ENCODE results near the gene AHI1. TPM values are rescaled to one million over a fixed set of nuclear protein-coding genes. Genes with fewer than 3 reads are reported as not detected.

Gene AHI1
- total and polyA plus RNA-seq, 2 donors (not counting 1 experiment from before 2014, with no cell fraction given): 8.3 to 61.7 TPM

- Mint-ChIP-seq H3K9me3 (ENCODE audit: insufficient read depth) (no peaks in the 10 kb centered on the region), H3K4me3 (no peak overlapping the region), H3K27me3 (no peaks in the 10 kb centered on the region), H3K4me1 (peaks cover 6% of the 10 kb centered on the region), H3K27ac (no peak overlapping the region)
- Histone ChIP-seq H3K9ac (ENCODE audit: low read length) (no peak overlapping the region), H3K9me3 (ENCODE audit: control extremely low read depth in 1 of 3, control insufficient read depth in 2 of 3, insufficient read depth in 1 of 3, low read length in 2 of 3) (no peaks in the 10 kb centered on the region), H2AFZ (ENCODE audit: insufficient read depth, low read depth, low read length, poor library complexity, severe bottlenecking) (no peak overlapping the region), H3K79me2 (ENCODE audit: control insufficient read depth, insufficient read depth, low read length) (no peaks in the 10 kb centered on the region), H4K20me1 (ENCODE audit: control insufficient read depth, insufficient read depth, low read length, poor library complexity, severe bottlenecking) (no peaks in the 10 kb centered on the region), H3K27me3 (replicated peaks in 1 of 4; ENCODE audit: control extremely low read depth in 1 of 4, control insufficient read depth in 3 of 4, insufficient read depth in 4 of 4, low read length in 3 of 4) (no peaks in the 10 kb centered on the region), H3K4me1 (ENCODE audit: control insufficient read depth in 2 of 2, insufficient read depth in 2 of 2, low read length in 2 of 2) (peaks cover 1 to 4% of the 10 kb centered on the region in 2 donors), H3K27ac (ENCODE audit: low read length in 2 of 2) (no peak overlapping the region), H3K36me3 (replicated peaks in 1 of 2; ENCODE audit: control extremely low read depth in 1 of 2, control insufficient read depth in 1 of 2, extremely low read depth in 1 of 2, insufficient read depth in 2 of 2, low read length in 1 of 2) (no peaks in the 10 kb centered on the region), H3K4me2 (replicated peaks; ENCODE audit: low read depth, low read length, poor library complexity, severe bottlenecking) (no peak overlapping the region), H3K4me3 (ENCODE audit: control extremely low read depth in 1 of 5, extremely low read depth in 1 of 5, insufficient read depth in 1 of 5, low read depth in 2 of 5, low read length in 4 of 5) (no peak overlapping the region)
- CTCF ChIA-PET: no interaction called here
- DNase-seq (no peak), ATAC-seq (ENCODE audit: low read depth) (no peak)
- POLR2A ChIA-PET: no interaction called here
- WGBS (ENCODE audit: insufficient coverage): 96% methylated on average over 5 of the region's 6 CpGs
- TF ChIP-seq CTCF (IDR thresholded peaks at IDR 0.05) (no peak), EZH2 (IDR thresholded peaks at IDR 0.05; ENCODE audit: borderline replicate concordance, insufficient read depth, low read depth, low read length, poor library complexity, severe bottlenecking) (no peak)
- intact Hi-C loops (cut with micrococcal nuclease): no loop called here
Measured at GRCh38 chr6:135244805-135245204, 252.7 kb downstream of the AHI1 start.

DNA sequence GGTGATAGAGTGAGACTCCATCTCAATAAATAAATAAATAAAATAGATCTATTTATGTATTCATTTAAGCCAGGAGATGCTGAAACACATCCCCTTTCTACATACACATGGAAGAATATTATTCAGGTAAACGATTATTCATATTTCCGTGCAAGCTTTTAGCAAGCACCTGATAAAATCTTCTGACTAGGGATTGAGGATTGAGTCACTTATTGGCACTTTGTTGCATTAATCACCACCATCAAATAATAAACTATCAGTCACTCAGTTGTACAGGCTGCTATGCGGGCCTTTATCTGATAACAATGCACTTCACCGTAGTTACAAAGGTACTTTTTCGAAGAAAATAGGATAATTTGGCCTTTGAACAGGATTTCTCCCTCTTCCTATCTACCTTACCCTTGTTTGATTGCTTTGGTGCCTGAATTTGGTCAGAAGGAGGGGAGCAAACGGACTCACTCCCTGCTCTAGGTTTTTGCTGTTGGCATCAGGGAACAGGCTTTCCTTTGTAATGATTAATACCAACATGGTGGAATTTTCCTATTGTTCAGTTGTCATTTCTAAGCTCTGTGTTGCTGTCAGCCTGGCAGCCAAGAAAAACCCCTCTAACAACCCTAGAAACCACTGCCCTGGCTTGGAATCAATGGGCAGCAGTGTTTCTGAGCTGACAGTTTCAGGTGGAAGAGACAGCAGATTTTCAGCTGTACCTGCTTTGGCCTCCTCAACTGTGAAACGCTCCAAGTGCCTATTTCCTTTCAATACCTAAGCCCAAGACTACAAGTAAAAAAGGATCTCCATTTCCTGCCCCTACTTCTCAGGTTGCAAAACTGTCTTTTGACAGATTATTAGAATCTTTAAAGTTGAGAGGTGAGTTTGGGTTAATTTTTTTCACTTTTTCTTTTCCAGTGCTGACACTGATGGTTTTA is 253.4 kb downstream of the AHI1 start:
- no peaks in the 10 kb centered on the region for H3K27me3 Mint-ChIP-seq
- H3K36me3 ChIP-seq (replicated peaks in 1 of 2; ENCODE audit: control extremely low read depth in 1 of 2, control insufficient read depth in 1 of 2, extremely low read depth in 1 of 2, insufficient read depth in 2 of 2, low read length in 1 of 2): no peaks in the 10 kb centered on the region
- POLR2A ChIA-PET: no interaction called here

More for the DNA sequence above, 253.4 kb downstream of the AHI1 start:
- no peaks in the 10 kb centered on the region for H3K79me2 ChIP-seq (ENCODE audit: control insufficient read depth, insufficient read depth, low read length)
- H3K4me1 Mint-ChIP-seq: no peaks in the 10 kb centered on the region
- H3K9ac ChIP-seq (ENCODE audit: low read length): no peak overlapping the region
- ATAC-seq (ENCODE audit: low read depth) (no peak), DNase-seq (no peak)
- H3K27ac ChIP-seq (ENCODE audit: low read length in 2 of 2): no peak overlapping the region
- intact Hi-C loops (cut with micrococcal nuclease): no loop called here
- H3K27ac Mint-ChIP-seq: no peak overlapping the region
- H2AFZ ChIP-seq (ENCODE audit: insufficient read depth, low read depth, low read length, poor library complexity, severe bottlenecking): no peak overlapping the region
- H3K4me2 ChIP-seq (replicated peaks; ENCODE audit: low read depth, low read length, poor library complexity, severe bottlenecking): no peak overlapping the region
- H3K4me3 Mint-ChIP-seq: no peak overlapping the region
- TF ChIP-seq EZH2 (IDR thresholded peaks at IDR 0.05; ENCODE audit: borderline replicate concordance, insufficient read depth, low read depth, low read length, poor library complexity, severe bottlenecking): no peak
- TF ChIP-seq CTCF (IDR thresholded peaks at IDR 0.05): no peak
- no peaks in the 10 kb centered on the region for H3K4me1 ChIP-seq (ENCODE audit: control insufficient read depth in 2 of 2, insufficient read depth in 2 of 2, low read length in 2 of 2)
- CTCF ChIA-PET: no interaction called here
- no peak overlapping the region for H3K4me3 ChIP-seq (ENCODE audit: control extremely low read depth in 1 of 5, extremely low read depth in 1 of 5, insufficient read depth in 1 of 5, low read depth in 2 of 5, low read length in 4 of 5)
- no peaks in the 10 kb centered on the region for H3K9me3 ChIP-seq (ENCODE audit: control extremely low read depth in 1 of 3, control insufficient read depth in 2 of 3, insufficient read depth in 1 of 3, low read length in 2 of 3)
- WGBS (ENCODE audit: insufficient coverage): 100% methylated on average over 1 of the region's 7 CpGs
- no peaks in the 10 kb centered on the region for H3K9me3 Mint-ChIP-seq (ENCODE audit: insufficient read depth)
- no peaks in the 10 kb centered on the region for H3K27me3 ChIP-seq (replicated peaks in 1 of 4; ENCODE audit: control extremely low read depth in 1 of 4, control insufficient read depth in 3 of 4, insufficient read depth in 4 of 4, low read length in 3 of 4)
- no peaks in the 10 kb centered on the region for H4K20me1 ChIP-seq (ENCODE audit: control insufficient read depth, insufficient read depth, low read length, poor library complexity, severe bottlenecking)

Data from B cell (primary cell).